Inflammatory macrophage (primary cell): ENCODE measurements around the gene PROM1.

Experiments used
- DNase-seq, 2 donors: peaks; one replicate each; pipeline ENCODE4 v3.0.0-alpha.2; 2020 to 2022
- total RNA-seq, 18 experiments: gene quantifications; one replicate each; lab custom pipeline; 2026; ENCODE audit warnings: mixed read lengths in 6 of 18, inconsistent platforms in 2 of 18; lab: John Stamatoyannopoulos, UW

The PROM1 gene
- 0 to 0.59 (median 0.11) reads per million in 18 experiments for total RNA-seq

DNA sequence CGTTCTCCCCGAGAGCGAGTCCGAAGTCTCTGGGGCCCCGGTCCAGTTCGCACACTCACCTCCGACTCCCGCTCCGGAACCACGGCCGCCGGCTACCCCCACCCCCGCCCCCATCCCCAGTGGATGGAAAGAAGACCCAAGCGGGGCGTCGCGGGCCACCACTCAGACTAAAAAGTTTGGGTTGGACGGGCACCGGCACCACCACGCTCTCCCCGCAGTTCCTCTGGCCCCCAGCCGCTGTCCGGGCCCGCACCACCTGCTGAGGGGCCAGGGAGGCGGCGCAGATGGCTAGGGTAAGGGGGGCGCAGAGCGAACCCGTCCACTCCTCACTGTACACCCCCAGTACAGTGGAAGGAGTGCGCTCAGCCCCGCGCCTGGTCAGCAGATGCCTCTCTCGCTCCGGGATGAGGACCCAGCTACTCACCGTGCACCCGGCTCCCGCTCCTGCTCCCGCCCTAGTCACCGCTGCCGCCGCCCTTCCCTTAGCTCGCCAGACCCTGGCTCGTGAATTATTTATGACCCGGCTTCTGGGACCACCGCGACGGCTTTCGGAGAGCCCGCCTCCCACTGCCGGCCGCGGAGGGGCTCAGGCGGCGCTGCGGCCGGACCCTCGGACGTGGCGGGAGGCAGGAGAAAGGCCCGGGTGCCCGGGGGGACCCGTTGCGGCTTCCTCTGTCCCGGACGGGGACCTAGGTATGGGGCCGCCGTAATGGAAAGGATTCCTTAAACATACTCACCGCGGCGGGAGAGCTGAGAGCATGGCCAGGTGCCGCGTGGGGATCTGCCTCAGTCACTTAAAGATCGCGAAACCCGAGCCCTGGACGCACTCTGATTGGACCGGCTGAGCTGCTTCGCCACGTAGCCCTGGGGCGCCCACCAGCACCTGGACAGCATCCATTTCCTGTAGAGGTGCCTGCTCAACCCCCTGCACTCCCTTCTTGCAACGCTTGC is at the start of gene PROM1:
TSS of gene PROM1 (minus strand) at position 783 of the 951 bp plus-strand sequence. CDS start 8,117 bp downstream, outside the sequence.
- DNase-seq: no peak

DNA sequence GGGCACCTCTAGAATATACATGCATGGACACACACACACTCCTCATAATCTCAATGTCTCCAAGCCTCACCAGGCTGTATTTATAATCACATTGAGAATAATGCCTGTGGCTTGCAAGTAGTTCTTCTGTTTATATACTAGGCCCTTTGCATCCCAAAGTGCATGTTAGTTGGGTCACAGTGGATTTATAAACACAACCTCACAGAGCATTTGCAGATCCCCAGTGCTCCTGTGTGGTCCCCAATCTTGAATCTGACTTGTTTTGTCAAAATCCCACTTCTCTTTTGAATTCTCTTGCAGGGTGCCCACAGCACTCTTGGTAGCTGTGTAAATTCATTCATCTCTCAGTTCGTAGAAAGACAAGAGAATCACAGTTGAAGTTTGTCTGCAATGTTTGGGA is 49.6 kb upstream of the PROM1 start:
- no peak for DNase-seq

GRCh38 chr4:16131293-16131692 is 47.5 kb upstream of the PROM1 start:
- DNase-seq: no peak

- DNase-seq: no peak
Observed at GRCh38 chr4:16129336-16129735, 45.5 kb upstream of the PROM1 start.

- DNase-seq: no peak
Observed at GRCh38 chr4:16126714-16127113, 42.9 kb upstream of the PROM1 start.

- peak in 1 of 2 donors; percentile 21 for DNase-seq
Observed at GRCh38 chr4:16125571-16126445, 42.0 kb upstream of the PROM1 start.

GRCh38 chr4:16124232-16124631 is 40.4 kb upstream of the PROM1 start:
- DNase-seq: no peak

GRCh38 chr4:16123356-16124084 is 39.7 kb upstream of the PROM1 start:
- no peak for DNase-seq

- DNase-seq: no peak
Observed at GRCh38 chr4:16122784-16123183, 39.0 kb upstream of the PROM1 start.

DNA sequence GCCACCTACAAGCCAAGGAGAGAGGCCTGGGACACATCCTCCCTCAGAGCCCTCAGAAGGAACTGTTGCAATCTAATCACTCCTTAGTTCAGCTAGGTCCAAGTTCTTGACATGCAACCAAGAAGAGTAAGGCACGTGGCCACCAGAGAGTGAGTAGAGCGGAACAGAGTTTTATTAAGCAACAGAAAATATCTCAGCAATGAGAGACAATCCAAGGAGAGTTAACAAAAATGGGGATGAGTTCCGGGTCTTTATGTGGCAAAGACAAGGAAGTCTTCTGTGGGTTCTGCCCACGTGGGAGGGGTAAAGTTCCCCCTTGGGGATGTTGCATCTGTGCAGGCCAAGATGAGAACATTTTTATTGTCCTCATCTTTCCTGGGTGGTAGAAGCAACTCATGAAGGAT is 38.5 kb upstream of the PROM1 start:
- peak; percentile 90 to 91 for DNase-seq

- no peak for DNase-seq
Observed at GRCh38 chr4:16120720-16121119, 36.9 kb upstream of the PROM1 start.

DNA sequence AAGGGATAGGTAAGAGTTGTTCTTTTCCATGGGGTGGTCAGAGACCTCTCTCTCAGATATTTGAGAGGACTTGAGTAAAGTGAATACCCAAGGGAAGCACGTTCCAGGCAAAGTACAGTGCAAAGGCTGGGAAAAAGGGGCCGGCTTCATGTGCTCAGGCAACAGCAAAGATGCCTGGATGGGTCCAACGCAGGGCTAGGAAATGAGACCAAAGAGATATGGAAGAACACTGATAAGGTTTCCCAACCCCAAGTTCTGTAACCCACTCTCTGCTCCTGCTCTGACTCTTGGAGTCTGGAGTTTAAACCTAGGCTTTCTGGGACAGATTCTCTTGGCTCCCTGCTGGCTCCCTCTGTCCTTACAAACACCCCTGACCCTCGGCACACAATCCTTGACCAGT is 36.2 kb upstream of the PROM1 start:
- no peak for DNase-seq

DNA sequence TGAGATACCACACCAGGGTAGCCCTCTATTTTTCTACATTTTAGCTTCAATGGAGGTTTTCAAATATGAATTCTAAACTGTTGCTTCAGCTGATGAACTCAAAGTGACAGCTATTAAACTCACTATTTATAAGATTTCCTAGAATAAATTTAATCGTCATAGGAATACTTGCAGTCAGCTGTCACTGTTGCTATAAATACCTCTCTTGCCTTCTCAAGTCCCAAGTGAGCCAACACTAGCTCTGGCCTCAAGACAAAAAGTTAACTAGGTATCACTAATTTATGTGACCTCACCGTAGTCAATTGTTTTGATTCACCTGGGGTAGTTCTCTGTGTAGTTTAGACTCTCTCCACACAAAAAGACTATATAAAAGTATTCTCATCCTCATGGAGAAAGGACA is 34.3 kb upstream of the PROM1 start:
- DNase-seq: no peak

- no peak for DNase-seq
Observed at GRCh38 chr4:16117164-16117563, 33.3 kb upstream of the PROM1 start.

DNA sequence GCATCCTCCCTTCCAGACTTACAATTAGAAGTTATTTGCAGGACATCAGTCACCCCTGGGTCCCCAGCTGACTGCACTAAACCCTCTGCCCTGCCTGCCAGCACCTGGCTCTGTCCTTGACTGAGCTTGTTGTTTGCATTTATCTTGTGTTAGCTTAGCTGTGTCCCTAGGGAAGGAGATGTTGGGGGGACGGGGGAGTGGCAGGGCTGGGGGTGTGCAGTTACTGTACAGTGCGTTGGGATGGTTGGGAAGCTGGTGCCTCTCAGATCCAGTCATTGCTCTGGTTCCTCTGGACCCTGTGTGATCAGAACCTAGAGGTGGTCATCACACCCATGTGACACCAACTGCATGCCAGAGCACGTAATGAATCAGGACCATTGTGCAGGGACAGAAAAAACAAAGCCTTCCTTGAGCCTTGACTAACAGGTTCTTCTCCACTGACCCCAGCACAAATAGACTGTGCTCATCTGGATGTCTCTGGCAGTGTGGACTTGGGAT is 32.7 kb upstream of the PROM1 start:
- DNase-seq: no peak

DNA sequence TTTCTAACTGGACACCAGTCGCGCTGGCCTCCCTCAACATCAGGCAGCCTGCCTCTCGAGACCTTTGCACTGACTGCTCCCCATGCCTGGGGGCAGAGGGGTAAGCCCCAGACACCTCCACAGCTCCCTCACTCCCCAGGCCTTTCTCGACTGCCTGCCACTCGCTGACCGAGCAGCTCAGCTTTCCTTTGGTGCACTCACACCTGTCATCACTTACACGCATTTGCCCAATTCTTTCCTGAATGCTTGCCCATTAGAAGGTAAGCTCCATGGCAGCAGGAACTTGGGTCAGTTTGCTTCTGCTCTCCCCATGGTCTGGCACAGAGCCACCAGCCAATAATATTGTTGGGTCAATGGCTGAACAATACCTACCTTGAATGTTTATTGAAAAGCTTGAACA is 32.2 kb upstream of the PROM1 start:
- DNase-seq: no peak

DNA sequence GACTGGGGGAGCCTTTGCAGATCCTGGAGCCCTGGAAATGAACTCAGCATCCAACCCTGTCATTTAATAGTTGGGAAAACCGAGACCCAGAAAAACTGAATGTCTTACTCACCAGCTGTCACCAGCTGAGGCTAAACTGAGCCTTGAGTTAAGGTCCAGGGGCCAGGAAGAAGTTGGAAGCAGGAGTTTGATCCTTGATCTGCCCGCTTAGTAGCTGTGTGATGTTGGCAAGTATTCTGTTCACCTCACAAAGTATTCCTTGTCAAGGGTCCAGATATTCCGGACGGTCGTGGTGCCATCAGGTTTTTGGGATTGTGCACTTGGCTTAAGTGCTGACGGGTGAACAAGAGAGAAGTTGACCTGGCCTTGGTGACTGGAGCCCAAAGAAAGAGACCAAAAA is 30.7 kb upstream of the PROM1 start:
- DNase-seq: no peak

GRCh38 chr4:16113741-16114140 is 29.9 kb upstream of the PROM1 start:
- DNase-seq: no peak

DNA sequence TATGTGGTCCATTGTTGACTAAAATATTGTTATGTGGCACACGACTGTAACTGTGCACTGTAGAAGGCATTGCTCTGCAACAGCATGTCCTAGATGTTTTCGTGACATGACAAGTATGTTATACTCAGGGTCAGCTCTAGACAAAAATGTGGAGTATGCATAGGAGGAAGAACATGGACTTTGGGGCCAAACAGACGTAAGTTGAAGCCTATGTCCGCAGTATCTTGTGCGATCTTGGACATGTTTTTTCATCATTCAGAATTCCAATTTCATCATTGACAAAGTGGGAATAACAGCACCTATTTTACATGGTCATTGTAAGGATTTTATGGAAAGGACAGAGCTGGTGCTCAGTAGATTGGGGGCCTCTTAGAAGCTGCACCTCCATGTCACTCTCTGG is 27.7 kb upstream of the PROM1 start:
- DNase-seq: no peak

DNA sequence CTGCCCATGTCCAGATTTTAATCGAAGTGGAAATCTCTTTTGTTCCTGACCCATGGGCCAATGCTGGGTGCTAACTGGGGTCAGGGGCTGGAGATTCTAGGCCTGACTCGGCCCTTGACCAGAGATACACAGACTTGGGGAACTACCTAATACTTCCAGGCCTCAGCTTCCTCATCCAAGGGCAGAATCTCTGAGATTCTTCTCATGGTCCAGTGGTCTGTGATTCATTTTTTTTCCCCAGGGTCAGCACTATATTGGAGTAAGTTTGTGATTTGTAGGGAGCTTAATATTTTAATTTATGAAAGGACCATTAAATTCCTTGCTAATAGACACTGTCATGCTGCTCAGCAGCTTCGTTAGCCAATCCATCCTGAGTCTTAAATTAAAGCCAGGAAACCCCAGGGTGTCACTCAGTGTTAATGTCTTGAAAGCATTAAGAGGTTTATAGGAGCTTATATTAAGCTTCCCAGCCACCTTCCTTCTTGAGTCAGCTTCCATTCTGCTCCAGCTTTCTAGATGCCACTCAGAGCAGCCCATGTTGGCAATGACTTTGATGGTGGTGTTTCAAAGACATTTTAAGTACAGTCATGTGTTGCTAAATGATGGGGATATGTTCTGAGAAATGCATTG is 27.0 kb upstream of the PROM1 start:
- no peak for DNase-seq

DNA sequence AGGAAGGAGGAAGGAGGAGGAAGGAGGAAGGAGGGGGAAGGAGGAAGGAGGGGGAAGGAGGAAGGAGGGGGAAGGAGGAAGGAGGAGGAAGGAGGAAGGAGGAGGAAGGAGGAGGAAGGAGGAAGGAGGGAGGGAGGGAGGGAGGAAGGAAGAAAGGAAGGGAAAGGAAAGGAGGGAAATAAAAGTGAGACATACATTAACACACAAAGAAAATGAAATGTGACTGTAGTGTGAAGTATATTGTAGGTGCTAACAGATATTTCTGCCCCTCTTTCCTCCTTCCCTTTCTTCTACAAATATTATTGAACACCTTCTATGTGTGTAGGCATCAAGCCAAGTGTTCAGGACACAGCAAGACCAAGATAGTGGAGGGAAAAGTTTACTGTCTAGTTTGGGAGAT is 26.4 kb upstream of the PROM1 start:
- no peak for DNase-seq

GRCh38 chr4:16109256-16109655 is 25.4 kb upstream of the PROM1 start:
- DNase-seq: no peak
